Loucy (cell line): ENCODE measurements around the gene UNC5C.

Experiments used
- H2AFZ ChIP-seq: fragments of 200-600 bp; sonication (generic); 2 replicates; pipeline ENCODE4 v1.6.0; 2016; ENCODE audit warnings: antibody characterized with exemption, mild to moderate bottlenecking, low read length, moderate library complexity
- H3F3A ChIP-seq: fragments of 200-600 bp; 2 replicates; pipeline ENCODE4 v1.6.0; 2016; ENCODE audit warnings: antibody characterized with exemption, low read depth, mild to moderate bottlenecking
- H3K27me3 ChIP-seq: fragments of 200-600 bp; sonication (generic); 2 replicates; pipeline ENCODE4 v1.6.1; 2014; ENCODE audit warnings: low read length, mild to moderate bottlenecking; ENCODE audit not compliant: insufficient read depth, poor library complexity, severe bottlenecking
- H3K36me3 ChIP-seq: fragments of 200-600 bp; sonication (generic); 2 replicates; pipeline ENCODE4 v1.6.1; 2016; ENCODE audit warnings: low read length; ENCODE audit not compliant: insufficient read depth
- H3K4me1 ChIP-seq: fragments of 200-600 bp; sonication (generic); 2 replicates; pipeline ENCODE4 v1.5.1; 2014; ENCODE audit warnings: low read length, mild to moderate bottlenecking; ENCODE audit not compliant: insufficient read depth, poor library complexity, severe bottlenecking
- H3K4me2 ChIP-seq: fragments of 200-600 bp; sonication (generic); 2 replicates; pipeline ENCODE4 v1.6.0; 2014; ENCODE audit warnings: antibody characterized with exemption, low read length, low read depth, mild to moderate bottlenecking; ENCODE audit not compliant: poor library complexity, severe bottlenecking
- H3K4me3 ChIP-seq: fragments of 200-600 bp; sonication (generic); 2 replicates; pipeline ENCODE4 v1.5.1; 2014; ENCODE audit warnings: low read length, mild to moderate bottlenecking, mixed read lengths; ENCODE audit not compliant: poor library complexity, severe bottlenecking
- H3K79me2 ChIP-seq: fragments of 200-600 bp; sonication (generic); 2 replicates; pipeline ENCODE4 v1.6.1; 2014; ENCODE audit warnings: low read length; ENCODE audit not compliant: insufficient read depth
- H3K9ac ChIP-seq: fragments of 200-600 bp; sonication (generic); 2 replicates; pipeline ENCODE4 v1.6.0; 2014; ENCODE audit warnings: mild to moderate bottlenecking, low read depth, low read length, moderate library complexity; ENCODE audit not compliant: poor library complexity, severe bottlenecking
- H3K9me2 ChIP-seq: fragments of 200-600 bp; sonication (generic); replicated peaks from 2 replicates; pipeline ENCODE4 v1.6.1; 2016; ENCODE audit warnings: low read depth, low read length, mixed read lengths
- H3K9me3 ChIP-seq: fragments of 200-600 bp; sonication (generic); 2 replicates; pipeline ENCODE4 v1.6.1; 2014; ENCODE audit warnings: mild to moderate bottlenecking, antibody characterized with exemption, low read length, low read depth; ENCODE audit not compliant: insufficient read depth
- H4K20me1 ChIP-seq: fragments of 200-600 bp; sonication (generic); 2 replicates; pipeline ENCODE4 v1.6.0; 2014; ENCODE audit warnings: antibody characterized with exemption, low read length, mild to moderate bottlenecking; ENCODE audit not compliant: insufficient read depth, poor library complexity, severe bottlenecking
- EZH2phosphoT487 ChIP-seq: fragments of 200-600 bp; IDR thresholded peaks from 2 replicates; pipeline ENCODE4 v1.6.1; 2018; ENCODE audit warnings: antibody characterized with exemption, mild to moderate bottlenecking, moderate library complexity, borderline replicate concordance
- TF ChIP-seq, protein P1 (sequence below): fragments of 200-600 bp; sonication (generic); conservative IDR thresholded peaks from 2 replicates; pipeline ENCODE4 v1.5.1; 2014; ENCODE audit warnings: mild to moderate bottlenecking, antibody characterized with exemption, low read length

The UNC5C gene

DNA sequence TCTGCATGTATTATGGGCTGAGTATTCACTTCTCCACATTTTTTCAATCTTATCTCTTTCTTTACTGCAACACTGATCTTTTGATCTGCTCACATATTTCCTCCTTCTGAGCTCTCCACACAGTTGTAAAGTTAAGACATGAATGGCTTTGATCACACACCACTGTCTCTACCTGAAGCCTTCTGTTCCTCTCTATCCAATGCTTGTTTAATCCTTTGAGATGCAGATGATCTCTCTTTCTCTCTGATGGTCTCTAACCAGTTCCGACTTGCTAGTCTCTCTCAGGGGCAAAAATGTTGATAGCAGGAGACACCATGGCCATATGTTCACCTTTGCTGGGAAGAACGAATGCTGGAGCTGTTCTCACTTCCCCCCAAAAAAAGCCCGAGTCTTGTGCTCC lies 162.4 kb downstream of the UNC5C start:
- TF ChIP-seq, protein P1, sequence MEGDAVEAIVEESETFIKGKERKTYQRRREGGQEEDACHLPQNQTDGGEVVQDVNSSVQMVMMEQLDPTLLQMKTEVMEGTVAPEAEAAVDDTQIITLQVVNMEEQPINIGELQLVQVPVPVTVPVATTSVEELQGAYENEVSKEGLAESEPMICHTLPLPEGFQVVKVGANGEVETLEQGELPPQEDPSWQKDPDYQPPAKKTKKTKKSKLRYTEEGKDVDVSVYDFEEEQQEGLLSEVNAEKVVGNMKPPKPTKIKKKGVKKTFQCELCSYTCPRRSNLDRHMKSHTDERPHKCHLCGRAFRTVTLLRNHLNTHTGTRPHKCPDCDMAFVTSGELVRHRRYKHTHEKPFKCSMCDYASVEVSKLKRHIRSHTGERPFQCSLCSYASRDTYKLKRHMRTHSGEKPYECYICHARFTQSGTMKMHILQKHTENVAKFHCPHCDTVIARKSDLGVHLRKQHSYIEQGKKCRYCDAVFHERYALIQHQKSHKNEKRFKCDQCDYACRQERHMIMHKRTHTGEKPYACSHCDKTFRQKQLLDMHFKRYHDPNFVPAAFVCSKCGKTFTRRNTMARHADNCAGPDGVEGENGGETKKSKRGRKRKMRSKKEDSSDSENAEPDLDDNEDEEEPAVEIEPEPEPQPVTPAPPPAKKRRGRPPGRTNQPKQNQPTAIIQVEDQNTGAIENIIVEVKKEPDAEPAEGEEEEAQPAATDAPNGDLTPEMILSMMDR: no peak
- TF ChIP-seq EZH2phosphoT487: no peak
- Histone ChIP-seq H3F3A (no peaks in the 10 kb centered on the region), H3K4me1 (no peaks in the 10 kb centered on the region), H3K4me3 (no peak overlapping the region), H3K36me3 (no peaks in the 10 kb centered on the region), H2AFZ (no peak overlapping the region), H3K9ac (no peak overlapping the region), H3K79me2 (no peaks in the 10 kb centered on the region), H3K9me2 (no peaks in the 10 kb centered on the region), H3K4me2 (no peak overlapping the region), H3K9me3 (no peaks in the 10 kb centered on the region), H4K20me1 (no peaks in the 10 kb centered on the region), H3K27me3 (no peaks in the 10 kb centered on the region)

DNA sequence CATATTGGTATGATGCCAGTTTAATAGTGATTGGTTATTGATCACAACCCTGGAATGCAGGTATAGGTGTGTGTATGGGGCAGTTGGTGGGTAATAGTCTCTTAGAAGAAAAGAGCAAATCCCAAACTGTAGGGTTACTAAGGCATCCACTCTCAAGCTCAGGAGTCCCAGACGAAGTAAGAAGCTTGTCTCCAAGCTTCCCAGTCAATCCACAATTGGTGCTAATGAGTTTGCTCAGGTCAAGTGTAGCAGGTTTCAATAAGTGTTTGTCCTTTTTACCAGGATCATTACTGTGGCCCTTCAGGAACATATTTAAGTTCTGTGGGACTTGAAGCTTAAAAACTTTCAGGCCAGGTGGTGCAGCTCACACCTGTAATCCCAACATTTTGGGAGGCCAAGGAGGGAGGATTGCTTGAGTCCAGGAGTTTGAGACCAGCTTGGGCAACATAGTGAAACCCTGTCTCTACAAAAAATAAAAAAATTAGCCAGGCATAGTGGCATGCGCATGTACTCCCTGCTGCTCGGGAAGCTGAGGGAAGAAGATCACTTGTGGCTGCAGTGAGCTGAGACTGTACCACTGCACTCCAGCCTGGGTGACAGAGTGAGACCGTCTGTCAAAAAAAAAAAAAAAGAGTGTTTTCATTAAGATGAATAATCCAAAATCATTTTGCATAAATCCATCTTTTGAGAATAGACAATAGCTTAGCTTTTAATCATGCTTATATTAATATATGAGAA lies 166.8 kb downstream of the UNC5C start:
- no peaks in the 10 kb centered on the region for H3K27me3 ChIP-seq
- H3K79me2 ChIP-seq: no peaks in the 10 kb centered on the region
- no peak overlapping the region for H3K4me2 ChIP-seq
- H3K9me2 ChIP-seq: no peaks in the 10 kb centered on the region
- TF ChIP-seq, protein P1: no peak
- no peak for TF ChIP-seq EZH2phosphoT487
- H4K20me1 ChIP-seq: no peaks in the 10 kb centered on the region
- no peaks in the 10 kb centered on the region for H3F3A ChIP-seq
- H3K9ac ChIP-seq: no peak overlapping the region
- H3K4me1 ChIP-seq: no peaks in the 10 kb centered on the region
- no peaks in the 10 kb centered on the region for H3K36me3 ChIP-seq
- H2AFZ ChIP-seq: no peak overlapping the region
- H3K9me3 ChIP-seq: no peaks in the 10 kb centered on the region
- no peak overlapping the region for H3K4me3 ChIP-seq

GRCh38 chr4:95379633-95380032 lies 169.1 kb downstream of the UNC5C start:
- H4K20me1 ChIP-seq: no peaks in the 10 kb centered on the region
- H3K9ac ChIP-seq: no peak overlapping the region
- H3K36me3 ChIP-seq: no peaks in the 10 kb centered on the region
- H3K79me2 ChIP-seq: no peaks in the 10 kb centered on the region
- no peaks in the 10 kb centered on the region for H3F3A ChIP-seq
- H3K4me1 ChIP-seq: no peaks in the 10 kb centered on the region
- TF ChIP-seq EZH2phosphoT487: no peak
- TF ChIP-seq, protein P1: no peak
- no peaks in the 10 kb centered on the region for H3K9me3 ChIP-seq
- H3K9me2 ChIP-seq: no peaks in the 10 kb centered on the region
- no peak overlapping the region for H3K4me2 ChIP-seq
- no peak overlapping the region for H3K4me3 ChIP-seq
- H3K27me3 ChIP-seq: no peaks in the 10 kb centered on the region
- no peak overlapping the region for H2AFZ ChIP-seq
